DND-41 (cell line): ENCODE results near the gene TAP2.

Experiments
- ATAC-seq: fragments of 200-7000 bp; cut with Tn5 transposase; 3 replicates; pipeline ENCODE4 v1.9.1; 2021; ENCODE audit warnings: low read depth; ENCODE audit not compliant: insufficient read depth
- DNase-seq: peaks from one replicate; pipeline ENCODE4 v3.0.0-alpha.2; 2020
- H2AFZ ChIP-seq: 2 replicates; pipeline ENCODE4 v1.6.0; 2012; ENCODE audit warnings: low read depth, low read length
- H3K27ac ChIP-seq: 2 replicates; pipeline ENCODE4 v1.5.1; 2012; ENCODE audit warnings: low read length, inconsistent platforms
- H3K27me3 ChIP-seq: fragments of 200-600 bp; sonication (generic); 2 replicates; pipeline ENCODE4 v1.6.0; 2012; ENCODE audit warnings: low read length, mild to moderate bottlenecking, inconsistent platforms; ENCODE audit not compliant: insufficient read depth, poor library complexity
- H3K36me3 ChIP-seq: 2 replicates; pipeline ENCODE4 v1.5.1; 2012; ENCODE audit warnings: low read length, inconsistent platforms; ENCODE audit not compliant: insufficient read depth
- H3K4me1 ChIP-seq: 2 replicates; pipeline ENCODE4 v1.5.1; 2012; ENCODE audit warnings: mild to moderate bottlenecking, low read length; ENCODE audit not compliant: insufficient read depth
- H3K4me2 ChIP-seq: 2 replicates; pipeline ENCODE4 v1.6.0; 2012; ENCODE audit warnings: mild to moderate bottlenecking, moderate library complexity, low read length, inconsistent platforms; ENCODE audit not compliant: insufficient read depth
- H3K4me3 ChIP-seq, 2 experiments: fragments of 200-600 bp in 1 of 2; shearing (Covaris generic) in 1 of 2; 2 replicates each; pipeline ENCODE4 v1.5.1; 2012 to 2016; ENCODE audit warnings: inconsistent platforms in 2 of 2, low read length in 2 of 2, mild to moderate bottlenecking in 2 of 2, low read depth in 1 of 2, moderate library complexity in 1 of 2
- H3K79me2 ChIP-seq: 2 replicates; pipeline ENCODE4 v1.6.0; 2012; ENCODE audit warnings: low read length, inconsistent platforms; ENCODE audit not compliant: insufficient read depth
- H3K9ac ChIP-seq: 2 replicates; pipeline ENCODE4 v1.6.0; 2012; ENCODE audit warnings: low read depth, mild to moderate bottlenecking, inconsistent platforms, low read length, moderate library complexity
- H3K9me3 ChIP-seq: 2 replicates; pipeline ENCODE4 v1.5.1; 2012; ENCODE audit warnings: low read length, moderate library complexity, mild to moderate bottlenecking, inconsistent platforms; ENCODE audit not compliant: insufficient read depth, severe bottlenecking
- H4K20me1 ChIP-seq: 2 replicates; pipeline ENCODE4 v1.6.0; 2012; ENCODE audit warnings: low read length; ENCODE audit not compliant: insufficient read depth
- CTCF ChIP-seq: IDR thresholded peaks from 2 replicates; pipeline ENCODE4 v1.5.1; 2012; ENCODE audit warnings: borderline replicate concordance, low read length, moderate library complexity, mild to moderate bottlenecking; ENCODE audit not compliant: poor library complexity, severe bottlenecking; ENCODE audit errors: extremely low read depth
- EZH2 ChIP-seq: IDR thresholded peaks from 3 replicates; pipeline ENCODE4 v1.6.1; 2012; ENCODE audit warnings: borderline replicate concordance, low read depth, mild to moderate bottlenecking, moderate library complexity, low read length, inconsistent platforms; ENCODE audit not compliant: severe bottlenecking

Gene TAP2

GRCh38 chr6:32815996-32816395, 22.5 kb downstream of the TAP2 start:
- DNase-seq (no peak), ATAC-seq (no peak)
- Histone ChIP-seq H3K4me3 (no peak overlapping the region), H4K20me1 (no peaks in the 10 kb centered on the region), H3K36me3 (no peaks in the 10 kb centered on the region), H3K9ac (no peak overlapping the region), H3K79me2 (no peaks in the 10 kb centered on the region), H3K27me3 (peaks cover 6% of the 10 kb centered on the region), H2AFZ (no peak overlapping the region), H3K27ac (no peak overlapping the region), H3K9me3 (no peaks in the 10 kb centered on the region), H3K4me2 (no peak overlapping the region), H3K4me1 (no peaks in the 10 kb centered on the region)
- TF ChIP-seq EZH2 (no peak), CTCF (no peak)

GRCh38 chr6:32815115-32815514, 23.4 kb downstream of the TAP2 start:
- H3K4me3 ChIP-seq: no peak overlapping the region
- no peaks in the 10 kb centered on the region for H3K9me3 ChIP-seq
- H2AFZ ChIP-seq: no peak overlapping the region
- DNase-seq: no peak
- no peak overlapping the region for H3K9ac ChIP-seq
- no peak for ATAC-seq
- no peaks in the 10 kb centered on the region for H3K4me1 ChIP-seq
- H3K27ac ChIP-seq: no peak overlapping the region
- H3K27me3 ChIP-seq: peaks cover 6% of the 10 kb centered on the region
- TF ChIP-seq EZH2 (no peak), CTCF (no peak)
- H4K20me1 ChIP-seq: no peaks in the 10 kb centered on the region
- H3K4me2 ChIP-seq: no peak overlapping the region
- no peaks in the 10 kb centered on the region for H3K79me2 ChIP-seq
- H3K36me3 ChIP-seq: no peaks in the 10 kb centered on the region

- Histone ChIP-seq H3K27ac (no peak overlapping the region), H3K4me3 (no peak overlapping the region), H3K9ac (no peak overlapping the region), H3K27me3 (peaks cover 6% of the 10 kb centered on the region), H3K36me3 (no peaks in the 10 kb centered on the region), H2AFZ (no peak overlapping the region), H3K4me2 (no peak overlapping the region), H4K20me1 (no peaks in the 10 kb centered on the region), H3K4me1 (no peaks in the 10 kb centered on the region), H3K9me3 (no peaks in the 10 kb centered on the region), H3K79me2 (no peaks in the 10 kb centered on the region)
- no peak for DNase-seq
- no peak for TF ChIP-seq EZH2
- TF ChIP-seq CTCF: no peak
- no peak for ATAC-seq
Measured at GRCh38 chr6:32814145-32814544, 24.4 kb downstream of the TAP2 start.

GRCh38 chr6:32809171-32809570, 29.4 kb downstream of the TAP2 start:
- Histone ChIP-seq H3K79me2 (no peaks in the 10 kb centered on the region), H3K4me3 (no peak overlapping the region), H3K9me3 (no peaks in the 10 kb centered on the region), H2AFZ (no peak overlapping the region), H3K9ac (no peak overlapping the region), H3K4me2 (no peak overlapping the region), H3K27ac (no peak overlapping the region), H3K4me1 (0 out of 2 replicates have a peak, but pooled peaks cover 3% of the 10 kb centered on the region), H3K27me3 (peaks cover 13% of the 10 kb centered on the region), H3K36me3 (no peaks in the 10 kb centered on the region), H4K20me1 (no peaks in the 10 kb centered on the region)
- no peak for DNase-seq
- no peak for TF ChIP-seq CTCF
- TF ChIP-seq EZH2: no peak
- no peak for ATAC-seq
